Spleen (tissue), 11 donors: ENCODE results near the gene CNGA3. TPM values are rescaled to one million over a fixed set of nuclear protein-coding genes. Genes with fewer than 3 reads are reported as not detected.

Experiments
- DNase-seq: peaks from one replicate; pipeline ENCODE4 v3.0.0-alpha.2; 2020
- H3K27ac ChIP-seq, 8 donors: fragments of 200-600 bp; sonication (generic) in 7 of 8; 1 replicate in 4 of 8; 2 replicates in 4 of 8; pipeline versions ENCODE4 v1.5.0 to v1.8.0; 2016 to 2021; ENCODE audit warnings: inconsistent platforms in 4 of 8, mild to moderate bottlenecking in 4 of 8, moderate library complexity in 1 of 8
- H3K27me3 ChIP-seq, 7 donors: fragments of 200-600 bp; sonication (generic) in 6 of 7; replicated peaks in 1 of 7; 1 replicate in 4 of 7; 2 replicates in 3 of 7; pipeline versions ENCODE4 v1.5.0 to v1.8.0; 2016 to 2021; ENCODE audit warnings: inconsistent platforms in 3 of 7, mild to moderate bottlenecking in 1 of 7
- H3K36me3 ChIP-seq, 6 donors: fragments of 200-600 bp; sonication (generic) in 5 of 6; 1 replicate in 4 of 6; 2 replicates in 2 of 6; pipeline versions ENCODE4 v1.5.0 to v1.8.0; 2016 to 2021; ENCODE audit warnings: inconsistent platforms in 2 of 6
- H3K4me1 ChIP-seq, 6 donors: fragments of 200-600 bp; sonication (generic) in 5 of 6; 1 replicate in 3 of 6; 2 replicates in 3 of 6; pipeline versions ENCODE4 v1.5.0 to v1.8.0; 2016 to 2021; ENCODE audit warnings: inconsistent platforms in 3 of 6
- H3K4me3 ChIP-seq, 8 donors: fragments of 200-600 bp; sonication (generic) in 7 of 8; 1 replicate in 4 of 8; 2 replicates in 4 of 8; pipeline versions ENCODE4 v1.5.0 to v1.8.0; 2016 to 2021; ENCODE audit warnings: inconsistent platforms in 4 of 8, mild to moderate bottlenecking in 4 of 8, moderate library complexity in 2 of 8
- H3K9me3 ChIP-seq, 8 donors: fragments of 200-600 bp; sonication (generic) in 7 of 8; 1 replicate in 4 of 8; 2 replicates in 4 of 8; pipeline versions ENCODE4 v1.5.0 to v1.8.0; 2016 to 2021; ENCODE audit warnings: inconsistent platforms in 4 of 8
- CTCF ChIP-seq, 11 experiments: fragments of 200-600 bp in 7 of 11; fragments of 450-650 bp in 4 of 11; sonication (generic) in 4 of 11; IDR thresholded peaks in 8 of 11; conservative IDR thresholded peaks in 3 of 11; 1 replicate in 7 of 11; 2 replicates in 4 of 11; pipeline versions ENCODE4 v1.4.0 to v1.8.0; 2016 to 2021; ENCODE audit warnings: antibody characterized with exemption in 11 of 11, inconsistent platforms in 4 of 11, mild to moderate bottlenecking in 1 of 11
- POLR2A ChIP-seq, 3 donors: fragments of 450-650 bp; IDR thresholded peaks; one replicate each; pipeline ENCODE4 v1.5.1; 2017; ENCODE audit warnings: antibody characterized with exemption in 3 of 3, mild to moderate bottlenecking in 1 of 3
- POLR2AphosphoS5 ChIP-seq, 3 donors: sonication (generic); formaldehyde crosslinking; IDR thresholded peaks; one replicate each; pipeline ENCODE4 v1.5.1; 2017; ENCODE audit warnings: antibody characterized with exemption in 3 of 3
- WGBS, 5 donors: extraction: QIAGEN DNeasy Blood & Tissue Kit in 3 of 5; methylation state at CpG; one replicate each; pipeline versions ENCODE4 v1.1.5 to v1.1.7; 2013 to 2018; 5-methylcytosine and 5-hydroxymethylcytosine counted together
- intact Hi-C: fragments of 100-400 bp; cut with DNase I; formaldehyde crosslinking; loops from one replicate; pipeline ENCODE4 v1.15.0; 2023; ENCODE audit warnings: low total_unique reads
- polyA plus RNA-seq, 3 donors: library from polyadenylated mRNA; stranded (reverse); fragments of 200-250 nt; gene quantifications; one replicate each; pipeline ENCODE4 v1.2.1, GENCODE V29; 2013
- total RNA-seq, 7 donors: library from RNA; depleted of rRNA in 3 of 7; stranded (reverse); fragments of >200 nt in 3 of 7; fragmentation: NEBNext Ultra II Directional in 4 of 7; extraction: Animal tissue kit (Norgen Biotek cat#: 25700) in 4 of 7; gene quantifications; one replicate each; pipeline versions ENCODE4 v1.1.0 to v1.2.1, GENCODE V29; 2016 to 2021
- donor health status: healthy with polysubstance abuse.
- donor health status: DM: no; HTN: no; CAD: no; lungs with moderate emphysema.
- donor health status: DM: no; HTN: no; CAD: no.
- donor health status: Bipolar disorder and iron deficiency.
- donor health status: healthy.
- donor health status: DM: no; HTN: no; CAD: no.
- donor health status: DM: yes; HTN: yes; CAD: no.

CNGA3 gene
- total and polyA plus RNA-seq, 10 donors = not detected

GRCh38 chr2:98372121-98372520 is 25.9 kb downstream of the CNGA3 start:
- H3K27me3 ChIP-seq = peaks cover 0 to 29% (median 3%) of the 10 kb centered on the region in 7 donors
- no peak overlapping the region for H3K27ac ChIP-seq
- H3K4me3 ChIP-seq = no peak overlapping the region
- H3K9me3 ChIP-seq = peaks cover 0 to 14% (median 11%) of the 10 kb centered on the region in 8 donors
- DNase-seq = no peak
- no peaks in the 10 kb centered on the region for H3K4me1 ChIP-seq
- WGBS, 5 donors = 36 to 72% (median 63%) methylated on average over 3 to 4 of the region's 4 CpGs
- no peak for TF ChIP-seq POLR2AphosphoS5 (IDR thresholded peaks at IDR 0.05)
- intact Hi-C loops = no loop called here
- no peaks in the 10 kb centered on the region for H3K36me3 ChIP-seq

GRCh38 chr2:98372579-98372978 is 26.3 kb downstream of the CNGA3 start:
- 44 to 66% (median 52%) methylated on average over 5 of the region's 5 CpGs for WGBS, 5 donors
- Histone ChIP-seq H3K27ac (no peak overlapping the region), H3K4me3 (no peak overlapping the region), H3K4me1 (no peaks in the 10 kb centered on the region), H3K27me3 (peaks cover 0 to 28% (median 3%) of the 10 kb centered on the region in 7 donors), H3K9me3 (peaks cover 0 to 14% (median 11%) of the 10 kb centered on the region in 8 donors), H3K36me3 (no peaks in the 10 kb centered on the region)
- DNase-seq = no peak
- intact Hi-C loops = no loop called here
- TF ChIP-seq POLR2A (IDR thresholded peaks at IDR 0.05) (no peak), CTCF (IDR thresholded peaks at IDR 0.05 in 8 of 11, conservative IDR thresholded peaks at IDR 0.05 in 3 of 11) (no peak)

GRCh38 chr2:98374286-98374685 is 28.0 kb downstream of the CNGA3 start:
- 72 to 85% (median 74%) methylated on average over 5 of the region's 5 CpGs for WGBS, 5 donors
- peaks cover 0 to 9% (median 4%) of the 10 kb centered on the region in 6 donors for H3K4me1 ChIP-seq
- no peak for TF ChIP-seq POLR2A (IDR thresholded peaks at IDR 0.05)
- intact Hi-C loops = no loop called here
- H3K4me3 ChIP-seq = no peak overlapping the region
- no peak overlapping the region for H3K27ac ChIP-seq
- H3K9me3 ChIP-seq = no peaks in the 10 kb centered on the region
- no peaks in the 10 kb centered on the region for H3K36me3 ChIP-seq
- no peak for DNase-seq
- H3K27me3 ChIP-seq = peaks cover 0 to 31% (median 0%) of the 10 kb centered on the region in 7 donors

GRCh38 chr2:98374958-98375570 is 28.8 kb downstream of the CNGA3 start:
- Histone ChIP-seq H3K4me3 (no peak overlapping the region), H3K27ac (no peak overlapping the region), H3K4me1 (peaks cover 0 to 11% (median 4%) of the 10 kb centered on the region in 6 donors), H3K9me3 (no peaks in the 10 kb centered on the region), H3K36me3 (no peaks in the 10 kb centered on the region), H3K27me3 (peaks cover 0 to 31% (median 0%) of the 10 kb centered on the region in 7 donors)
- no peak for DNase-seq
- intact Hi-C loops = no loop called here
- TF ChIP-seq CTCF (IDR thresholded peaks at IDR 0.05 in 8 of 11, conservative IDR thresholded peaks at IDR 0.05 in 3 of 11) (no peak), POLR2A (IDR thresholded peaks at IDR 0.05) (no peak), POLR2AphosphoS5 (IDR thresholded peaks at IDR 0.05) (no peak)
- WGBS, 5 donors = 78 to 88% (median 79%) methylated on average over 11 of the region's 11 CpGs

DNA sequence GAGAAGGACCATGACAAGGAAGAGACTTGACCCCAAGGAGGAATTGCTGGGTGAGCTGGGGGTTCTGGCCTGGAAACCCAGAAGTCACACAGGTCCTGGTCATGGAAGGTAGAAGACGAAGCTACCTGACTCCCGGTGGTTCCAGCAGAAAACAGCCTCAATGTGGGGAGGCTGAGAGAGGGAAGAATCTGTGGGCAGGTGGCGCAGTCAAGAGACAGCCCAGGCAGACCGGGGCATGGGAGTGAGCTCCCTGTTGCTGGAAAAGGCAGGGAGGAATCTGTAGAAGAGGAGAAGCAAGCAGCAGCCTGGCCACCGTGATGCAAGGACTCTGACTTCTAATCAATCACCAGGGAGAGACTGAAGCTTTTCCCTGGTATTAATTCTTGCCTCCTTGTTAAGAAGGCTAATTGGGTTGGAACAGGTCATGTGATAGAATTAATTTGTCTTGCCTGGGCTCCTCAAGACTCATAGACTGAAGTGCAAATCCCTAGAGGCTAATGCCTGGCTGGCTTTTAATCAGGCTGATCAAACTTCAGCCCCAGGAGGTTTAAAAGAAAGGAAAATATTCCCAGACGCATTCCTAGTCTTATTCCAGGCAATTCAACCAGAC is 30.1 kb downstream of the CNGA3 start:
- H3K27ac ChIP-seq = no peak overlapping the region
- intact Hi-C loops = no loop called here
- no peaks in the 10 kb centered on the region for H3K36me3 ChIP-seq
- H3K4me1 ChIP-seq = peaks cover 0 to 11% (median 4%) of the 10 kb centered on the region in 6 donors
- no peak overlapping the region for H3K4me3 ChIP-seq
- peaks cover 0 to 31% (median 0%) of the 10 kb centered on the region in 7 donors for H3K27me3 ChIP-seq
- WGBS, 5 donors = 79 to 91% (median 87%) methylated on average over 6 of the region's 6 CpGs
- no peak for TF ChIP-seq POLR2AphosphoS5 (IDR thresholded peaks at IDR 0.05)
- no peak for TF ChIP-seq POLR2A (IDR thresholded peaks at IDR 0.05)
- TF ChIP-seq CTCF (IDR thresholded peaks at IDR 0.05 in 8 of 11, conservative IDR thresholded peaks at IDR 0.05 in 3 of 11) = no peak
- no peak for DNase-seq
- no peaks in the 10 kb centered on the region for H3K9me3 ChIP-seq
